Keratinocyte (primary cell): ENCODE measurements around the gene FGF10. TPM values are rescaled to one million over a fixed set of nuclear protein-coding genes. Genes with fewer than 3 reads are reported as not detected.

ENCODE experiments used
- DNase-seq: peaks from one replicate; pipeline ENCODE4 v3.0.0-alpha.2; 2011; ENCODE audit warnings: low read depth, missing footprints, low spot score
- FAIRE-seq: peaks from 2 replicates; lab custom pipeline; 2011; peaks lifted over from hg19 to GRCh38; lab: Jason Lieb, UNC
- H2AFZ ChIP-seq: 2 replicates; pipeline ENCODE4 v1.6.0; 2012; ENCODE audit warnings: low read length, control low read depth, inconsistent platforms; ENCODE audit not compliant: control insufficient read depth
- H3K27ac ChIP-seq: 2 replicates; pipeline ENCODE4 v1.5.1; 2011; ENCODE audit warnings: low read length; ENCODE audit not compliant: control insufficient read depth, insufficient read depth
- H3K27me3 ChIP-seq: 3 replicates; pipeline ENCODE4 v1.6.0; 2011; ENCODE audit warnings: low read length; ENCODE audit not compliant: control insufficient read depth, insufficient read depth; ENCODE audit errors: extremely low read depth
- H3K36me3 ChIP-seq, 2 experiments: 2 replicates in 1 of 2; 3 replicates in 1 of 2; pipeline ENCODE4 v1.5.1; 2011; ENCODE audit warnings: low read length in 2 of 2, mild to moderate bottlenecking in 1 of 2; ENCODE audit not compliant: control insufficient read depth in 2 of 2, insufficient read depth in 2 of 2; ENCODE audit errors: extremely low read depth in 1 of 2
- H3K4me1 ChIP-seq: 3 replicates; pipeline ENCODE4 v1.5.1; 2011; ENCODE audit warnings: low read length; ENCODE audit not compliant: control insufficient read depth, insufficient read depth; ENCODE audit errors: extremely low read depth
- H3K4me2 ChIP-seq: 3 replicates; pipeline ENCODE4 v1.6.0; 2011; ENCODE audit warnings: low read depth, low read length; ENCODE audit not compliant: control insufficient read depth, insufficient read depth; ENCODE audit errors: extremely low read depth
- H3K4me3 ChIP-seq, 3 experiments: fragments of 200-600 bp in 1 of 3; sonication (generic) in 1 of 3; 2 replicates in 2 of 3; 3 replicates in 1 of 3; pipeline ENCODE4 v1.5.1; 2011 to 2016; ENCODE audit warnings: low read length in 3 of 3, mild to moderate bottlenecking in 3 of 3, control low read depth in 2 of 3, inconsistent platforms in 1 of 3, low read depth in 1 of 3, mixed read lengths in 1 of 3, mixed run types in 1 of 3, moderate library complexity in 1 of 3; ENCODE audit not compliant: control insufficient read depth in 2 of 3, insufficient read depth in 2 of 3; ENCODE audit errors: extremely low read depth in 1 of 3
- H3K79me2 ChIP-seq: 2 replicates; pipeline ENCODE4 v1.6.0; 2012; ENCODE audit warnings: low read length; ENCODE audit not compliant: control insufficient read depth, insufficient read depth
- H3K9ac ChIP-seq: 3 replicates; pipeline ENCODE4 v1.6.0; 2011; ENCODE audit warnings: low read length; ENCODE audit not compliant: control insufficient read depth, insufficient read depth; ENCODE audit errors: extremely low read depth
- H3K9me1 ChIP-seq: 3 replicates; pipeline ENCODE4 v1.6.0; 2011; ENCODE audit warnings: low read length; ENCODE audit not compliant: control insufficient read depth, insufficient read depth; ENCODE audit errors: extremely low read depth
- H3K9me3 ChIP-seq: 2 replicates; pipeline ENCODE4 v1.5.1; 2012; ENCODE audit warnings: low read depth, low read length; ENCODE audit not compliant: control insufficient read depth
- H4K20me1 ChIP-seq: 3 replicates; pipeline ENCODE4 v1.6.0; 2011; ENCODE audit warnings: low read length; ENCODE audit not compliant: control insufficient read depth, insufficient read depth; ENCODE audit errors: extremely low read depth
- EZH2 ChIP-seq: IDR thresholded peaks from one replicate; pipeline ENCODE4 v1.6.1; 2012; ENCODE audit warnings: inconsistent platforms, mild to moderate bottlenecking, low read length, moderate library complexity
- dilution Hi-C: fragments of 300-500 bp; cut with MboI; formaldehyde crosslinking; loops from one replicate; pipeline ENCODE4 v1.7.0; 2020; ENCODE audit warnings: low sequenced_read_pairs; ENCODE audit not compliant: extremely low pct_ligation_motif_present
- polyA plus RNA-seq, 5 experiments: library from polyadenylated mRNA; depleted of rRNA in 3 of 5; stranded (reverse) in 3 of 5; stranded (forward) in 1 of 5; unstranded in 1 of 5; fragments of >200 nt; gene quantifications; 1 replicate in 1 of 5; 2 replicates in 3 of 5; 3 replicates in 1 of 5; pipeline versions ENCODE4 v1.2.1 to v1.2.3, GENCODE V29; 2011 to 2012; ENCODE audit warnings: missing spikeins in 2 of 5, low read depth in 1 of 5, low replicate concordance in 1 of 5
- TF ChIP-seq, protein P1 (sequence below), 3 experiments: IDR thresholded peaks in 1 of 3; conservative IDR thresholded peaks in 1 of 3; optimal IDR thresholded peaks in 1 of 3; 2 replicates in 2 of 3; 3 replicates in 1 of 3; pipeline versions ENCODE3 to v1.5.1; 2011; ENCODE audit warnings: low read length in 3 of 3, mild to moderate bottlenecking in 3 of 3, moderate library complexity in 2 of 3, control low read depth in 1 of 3, inconsistent platforms in 1 of 3; ENCODE audit not compliant: insufficient read depth in 2 of 3; ENCODE audit errors: extremely low read depth in 1 of 3

The FGF10 gene
- polyA plus RNA-seq, 1 donor (not counting 4 experiments of a cell fraction or from before 2014, with no cell fraction given) = not detected

DNA sequence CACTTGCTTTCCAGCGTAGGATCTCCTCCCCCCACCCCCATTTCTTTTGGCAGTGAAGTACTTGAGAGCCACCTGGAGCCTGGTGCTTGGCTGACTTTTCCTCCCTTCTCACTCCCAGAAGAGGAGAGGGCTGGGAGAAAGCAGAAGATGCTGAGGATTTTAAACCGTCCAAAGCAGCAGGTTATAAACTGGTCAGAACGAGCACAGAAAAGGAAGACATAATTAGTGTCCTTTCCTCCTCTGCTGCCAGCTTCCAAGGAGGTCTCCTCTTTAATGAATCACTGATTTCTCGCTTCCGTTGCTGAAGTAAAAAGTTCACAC, 563 bp upstream of the FGF10 start:
- Histone ChIP-seq H3K36me3 (no peaks in the 10 kb centered on the region), H3K9ac (no peak overlapping the region), H3K9me3 (no peaks in the 10 kb centered on the region), H3K4me1 (peaks cover 4% of the 10 kb centered on the region), H3K27ac (no peak overlapping the region), H4K20me1 (no peaks in the 10 kb centered on the region), H3K27me3 (peaks cover 42% of the 10 kb centered on the region), H3K4me3 (no peak overlapping the region), H3K9me1 (no peaks in the 10 kb centered on the region), H2AFZ (no peak overlapping the region), H3K4me2 (no peak overlapping the region), H3K79me2 (no peaks in the 10 kb centered on the region)
- FAIRE-seq (no peak), DNase-seq (no peak)
- dilution Hi-C loops = no loop called here
- no peak for TF ChIP-seq EZH2
- TF ChIP-seq, protein P1, sequence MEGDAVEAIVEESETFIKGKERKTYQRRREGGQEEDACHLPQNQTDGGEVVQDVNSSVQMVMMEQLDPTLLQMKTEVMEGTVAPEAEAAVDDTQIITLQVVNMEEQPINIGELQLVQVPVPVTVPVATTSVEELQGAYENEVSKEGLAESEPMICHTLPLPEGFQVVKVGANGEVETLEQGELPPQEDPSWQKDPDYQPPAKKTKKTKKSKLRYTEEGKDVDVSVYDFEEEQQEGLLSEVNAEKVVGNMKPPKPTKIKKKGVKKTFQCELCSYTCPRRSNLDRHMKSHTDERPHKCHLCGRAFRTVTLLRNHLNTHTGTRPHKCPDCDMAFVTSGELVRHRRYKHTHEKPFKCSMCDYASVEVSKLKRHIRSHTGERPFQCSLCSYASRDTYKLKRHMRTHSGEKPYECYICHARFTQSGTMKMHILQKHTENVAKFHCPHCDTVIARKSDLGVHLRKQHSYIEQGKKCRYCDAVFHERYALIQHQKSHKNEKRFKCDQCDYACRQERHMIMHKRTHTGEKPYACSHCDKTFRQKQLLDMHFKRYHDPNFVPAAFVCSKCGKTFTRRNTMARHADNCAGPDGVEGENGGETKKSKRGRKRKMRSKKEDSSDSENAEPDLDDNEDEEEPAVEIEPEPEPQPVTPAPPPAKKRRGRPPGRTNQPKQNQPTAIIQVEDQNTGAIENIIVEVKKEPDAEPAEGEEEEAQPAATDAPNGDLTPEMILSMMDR (optimal IDR thresholded peaks at IDR 0.05 in 1 of 3, IDR thresholded peaks at IDR 0.05 in 1 of 3, conservative IDR thresholded peaks at IDR 0.05 in 1 of 3; ENCODE audit: extremely low read depth in 1 of 3, insufficient read depth in 2 of 3, low read length in 3 of 3) = no peak

DNA sequence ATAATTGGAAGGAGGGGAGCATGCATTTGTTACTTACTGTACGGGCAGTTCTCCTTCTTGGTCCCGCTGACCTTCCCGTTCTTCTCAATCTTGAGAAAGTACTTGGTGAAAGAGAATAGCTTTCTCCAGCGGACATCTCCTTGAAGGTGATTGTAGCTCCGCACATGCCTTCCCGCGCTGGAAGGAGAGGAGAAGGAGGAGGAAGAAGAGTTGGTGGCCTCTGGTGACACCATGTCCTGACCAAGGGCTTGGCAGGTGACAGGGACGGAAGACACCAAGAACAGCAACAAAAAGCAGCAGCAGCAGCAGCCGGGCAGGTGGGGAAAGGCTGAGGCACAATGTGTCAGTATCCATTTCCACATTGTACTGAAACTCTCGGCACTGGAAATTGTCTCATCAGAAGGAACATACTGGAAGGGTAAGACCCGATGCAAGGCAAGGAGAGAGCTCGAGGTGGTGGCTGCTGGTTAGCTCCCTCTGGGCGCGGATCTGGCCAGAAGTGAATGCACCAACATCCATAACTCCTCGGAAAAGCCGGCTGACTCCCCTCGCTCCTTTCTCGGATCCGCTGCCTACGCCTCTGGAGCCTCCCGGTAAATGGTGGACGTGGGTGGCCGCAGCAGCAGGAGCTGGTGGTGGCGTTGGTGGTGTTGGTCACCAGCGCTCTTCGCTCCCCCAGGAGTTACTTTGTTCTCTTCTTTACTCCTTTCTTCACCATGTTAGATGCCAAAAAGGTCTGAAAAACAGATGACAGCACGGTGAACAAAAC, 715 bp downstream of the FGF10 start:
- Histone ChIP-seq H3K27me3 (peaks cover 42% of the 10 kb centered on the region), H3K36me3 (no peaks in the 10 kb centered on the region), H3K9ac (no peak overlapping the region), H3K4me3 (no peak overlapping the region), H3K27ac (no peak overlapping the region), H3K4me2 (peak overlapping the region; percentile 56), H2AFZ (no peak overlapping the region), H3K4me1 (peaks cover 4% of the 10 kb centered on the region), H3K79me2 (no peaks in the 10 kb centered on the region), H4K20me1 (no peaks in the 10 kb centered on the region), H3K9me1 (no peaks in the 10 kb centered on the region), H3K9me3 (no peaks in the 10 kb centered on the region)
- TF ChIP-seq, protein P1 (optimal IDR thresholded peaks at IDR 0.05 in 1 of 3, IDR thresholded peaks at IDR 0.05 in 1 of 3, conservative IDR thresholded peaks at IDR 0.05 in 1 of 3; ENCODE audit: extremely low read depth in 1 of 3, insufficient read depth in 2 of 3, low read length in 3 of 3) = no peak
- peak; percentile 55 for TF ChIP-seq EZH2
- no peak for FAIRE-seq
- dilution Hi-C loops = no loop called here
- no peak for DNase-seq
